NCI-H2196 (cell line): ENCODE results near the gene TMTC1.
"Not testable (repeated sequence)": the region's sequence is repeated elsewhere in the genome, so short reads cannot be mapped to it uniquely, and the experiment has no call there.

Experiments used
- DNase-seq: peaks from one replicate; lab custom pipeline; 2025; ENCODE audit not compliant: unreplicated experiment; lab: John Stamatoyannopoulos, UW

The TMTC1 gene

GRCh38 chr12:29783773-29784666 lies at the start of gene TMTC1:
TMTC1 (minus strand) TSS chr12:29783942; CDS start chr12:29783751, 191 bp downstream.
- DNase-seq, result peak; percentile 66

GRCh38 chr12:29831173-29831572 lies 47.4 kb upstream of the TMTC1 start:
- DNase-seq, result no peak

- DNase-seq, result no peak
Observed at GRCh38 chr12:29830391-29830790, 46.6 kb upstream of the TMTC1 start.

- no peak for DNase-seq
Observed at GRCh38 chr12:29818916-29819623, 35.3 kb upstream of the TMTC1 start.

GRCh38 chr12:29816874-29817725 lies 33.4 kb upstream of the TMTC1 start:
- no peak for DNase-seq

- not testable (repeated sequence) for DNase-seq
Observed at GRCh38 chr12:29809616-29810361, 26.0 kb upstream of the TMTC1 start.

GRCh38 chr12:29807129-29807528 lies 23.4 kb upstream of the TMTC1 start:
- no peak for DNase-seq

GRCh38 chr12:29804019-29804418 lies 20.3 kb upstream of the TMTC1 start:
- DNase-seq, result no peak

- no peak for DNase-seq
Observed at GRCh38 chr12:29799591-29799990, 15.8 kb upstream of the TMTC1 start.

GRCh38 chr12:29797565-29798355 lies 14.0 kb upstream of the TMTC1 start:
- no peak for DNase-seq

- DNase-seq, result no peak
Observed at GRCh38 chr12:29796823-29797263, 13.1 kb upstream of the TMTC1 start.

GRCh38 chr12:29795715-29796114 lies 12.0 kb upstream of the TMTC1 start:
- DNase-seq, result no peak

- no peak for DNase-seq
Observed at GRCh38 chr12:29794862-29795261, 11.1 kb upstream of the TMTC1 start.

- DNase-seq, result no peak
Observed at GRCh38 chr12:29792853-29793252, 9.1 kb upstream of the TMTC1 start.

- DNase-seq, result no peak
Observed at GRCh38 chr12:29792132-29792531, 8.4 kb upstream of the TMTC1 start.

- peak; percentile 43 for DNase-seq
Observed at GRCh38 chr12:29782871-29783772, 620 bp downstream of the TMTC1 start.

- peak; percentile 38 for DNase-seq
Observed at GRCh38 chr12:29782285-29782870, 1.4 kb downstream of the TMTC1 start.

- no peak for DNase-seq
Observed at GRCh38 chr12:29781705-29782266, 2.0 kb downstream of the TMTC1 start.
